ENCODE results near the gene TIE1. TPM values are rescaled to one million over a fixed set of nuclear protein-coding genes. Genes with fewer than 3 reads are reported as not detected.
A peak's percentile ranks its signal among the peaks of the same experiment; 100 is the strongest.

TIE1 gene
- total and polyA plus RNA-seq, 9 of the 15 experiments (the other 6 are each of a cell fraction or from before 2014, with no cell fraction given), result 0.07 to 0.49 (median 0.14) TPM; not detected in 4

DNA sequence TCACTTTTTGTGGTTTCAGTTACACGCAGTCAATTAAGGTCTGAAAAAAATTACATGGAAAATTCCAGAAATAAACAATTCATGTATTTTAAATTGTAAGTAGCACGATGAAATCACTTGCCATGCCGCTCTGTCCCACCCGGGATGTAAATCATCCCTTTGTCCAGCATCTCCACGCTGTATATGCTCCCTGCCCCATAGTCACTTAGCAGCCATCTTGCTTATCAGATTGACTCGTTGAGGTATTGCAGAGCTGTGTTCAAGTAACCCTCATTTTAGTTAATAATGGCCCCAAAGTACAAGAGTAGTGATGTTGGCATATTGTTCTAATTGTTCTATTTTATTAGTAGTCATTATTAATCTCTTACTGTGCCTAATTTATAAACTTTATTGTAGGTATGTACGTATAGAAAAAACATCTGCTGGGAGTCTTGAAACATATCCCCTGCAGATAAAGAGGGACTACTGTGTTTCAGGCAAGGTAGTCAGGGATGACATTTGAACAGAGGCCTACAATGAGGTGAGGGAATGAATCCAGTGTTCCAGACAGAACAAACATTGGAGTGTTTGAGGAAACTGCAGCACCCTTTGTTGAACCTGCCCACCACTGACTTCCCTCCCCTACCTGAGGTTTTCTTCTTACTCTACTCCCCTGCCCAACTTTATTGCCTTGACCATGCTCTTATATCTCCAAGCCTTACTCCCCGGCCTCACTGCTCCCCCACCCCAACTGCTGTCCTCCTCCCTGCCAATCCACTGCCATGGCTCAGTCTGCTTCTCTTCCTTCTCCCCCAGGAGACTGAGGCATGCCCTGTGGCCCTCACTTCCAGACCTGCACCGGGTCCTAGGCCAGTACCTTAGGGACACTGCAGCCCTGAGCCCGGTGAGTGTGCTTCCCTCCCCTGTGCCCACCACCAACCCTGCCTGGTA lies 50.9 kb downstream of the TIE1 start:
- H3K36me3 ChIP-seq (ENCODE audit: control insufficient read depth, insufficient read depth, low read length), result no peaks in the 10 kb centered on the region
- H3K27me3 ChIP-seq (ENCODE audit: control insufficient read depth in 2 of 2, insufficient read depth in 2 of 2, low read length in 2 of 2), result no peaks in the 10 kb centered on the region
- no peaks in the 10 kb centered on the region for H3K9me3 ChIP-seq (replicated peaks; ENCODE audit: control insufficient read depth, insufficient read depth, low read depth, low read length)
- 34% methylated on average over 10 of the region's 10 CpGs for WGBS (ENCODE audit: insufficient coverage, low coverage, missing lambda C conversion rate)
- peaks cover 0 to 13% of the 10 kb centered on the region in 2 experiments; a peak in 3 of 5 replicates for H3K4me1 ChIP-seq (replicated peaks in 1 of 2; ENCODE audit: control insufficient read depth in 2 of 2, insufficient read depth in 2 of 2, low read length in 2 of 2)
- H3K9ac ChIP-seq (ENCODE audit: insufficient read depth in 1 of 2, low read depth in 2 of 2, low read length in 2 of 2), result peak overlapping the region in 1 of 2 experiments; percentile 46; a peak in 1 of 4 replicates
- no peak for FAIRE-seq
- in situ Hi-C loops (cut with MboI), result no loop called here
- intact Hi-C loops (cut with micrococcal nuclease), result no loop called here
- H3K27ac ChIP-seq (ENCODE audit: extremely low read depth, low read depth, low read length), result no peak overlapping the region
- no peaks in the 10 kb centered on the region for H3K79me2 ChIP-seq (ENCODE audit: control insufficient read depth, insufficient read depth, low read length)
- peak; percentile 54 for ATAC-seq
- no peaks in the 10 kb centered on the region for H4K20me1 ChIP-seq (replicated peaks; ENCODE audit: control insufficient read depth, insufficient read depth, low read length)
- POLR2A ChIA-PET, result interaction anchor here (1.0 to 1.2 kb wide), 2 partner anchors 9 to 12 kb away, joined by 4 read pairs; no protein-coding TSS in a partner anchor
- TF ChIP-seq, protein P1, sequence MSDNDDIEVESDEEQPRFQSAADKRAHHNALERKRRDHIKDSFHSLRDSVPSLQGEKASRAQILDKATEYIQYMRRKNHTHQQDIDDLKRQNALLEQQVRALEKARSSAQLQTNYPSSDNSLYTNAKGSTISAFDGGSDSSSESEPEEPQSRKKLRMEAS (CRISPR knock-in tag; IDR thresholded peaks at IDR 0.05), result no peak
- no peak for TF ChIP-seq SPI1 (IDR thresholded peaks at IDR 0.05; ENCODE audit: borderline replicate concordance, low read depth, low read length)
- no peak for TF ChIP-seq IRF2 (CRISPR knock-in tag; IDR thresholded peaks at IDR 0.05)
- TF ChIP-seq KLF10 (CRISPR knock-in tag; IDR thresholded peaks at IDR 0.05), result no peak
- TF ChIP-seq ZNF133 (CRISPR knock-in tag; IDR thresholded peaks at IDR 0.05), result no peak
- no peak for TF ChIP-seq RUNX1 (IDR thresholded peaks at IDR 0.05; ENCODE audit: low read depth)
- no peak for TF ChIP-seq POLR2B (IDR thresholded peaks at IDR 0.05; ENCODE audit: low read depth, partially characterized antibody)
- no peak for TF ChIP-seq NFE2 (IDR thresholded peaks at IDR 0.05; ENCODE audit: low read depth)
- no peak for TF ChIP-seq MED1 (CRISPR knock-in tag; IDR thresholded peaks at IDR 0.05; ENCODE audit: borderline replicate concordance)
- TF ChIP-seq, protein P2, sequence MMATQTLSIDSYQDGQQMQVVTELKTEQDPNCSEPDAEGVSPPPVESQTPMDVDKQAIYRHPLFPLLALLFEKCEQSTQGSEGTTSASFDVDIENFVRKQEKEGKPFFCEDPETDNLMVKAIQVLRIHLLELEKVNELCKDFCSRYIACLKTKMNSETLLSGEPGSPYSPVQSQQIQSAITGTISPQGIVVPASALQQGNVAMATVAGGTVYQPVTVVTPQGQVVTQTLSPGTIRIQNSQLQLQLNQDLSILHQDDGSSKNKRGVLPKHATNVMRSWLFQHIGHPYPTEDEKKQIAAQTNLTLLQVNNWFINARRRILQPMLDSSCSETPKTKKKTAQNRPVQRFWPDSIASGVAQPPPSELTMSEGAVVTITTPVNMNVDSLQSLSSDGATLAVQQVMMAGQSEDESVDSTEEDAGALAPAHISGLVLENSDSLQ (IDR thresholded peaks at IDR 0.05), result peak; percentile 22; the same call in 1 of the 2 replicates
- 0 out of 2 replicates have a peak, but pooled peaks have one; percentile 32 for TF ChIP-seq ZBTB26 (CRISPR knock-in tag; IDR thresholded peaks at IDR 0.05)
- no peak for TF ChIP-seq PTTG1 (tag; IDR thresholded peaks at IDR 0.05; ENCODE audit: low read depth)
- TF ChIP-seq, protein P3, sequence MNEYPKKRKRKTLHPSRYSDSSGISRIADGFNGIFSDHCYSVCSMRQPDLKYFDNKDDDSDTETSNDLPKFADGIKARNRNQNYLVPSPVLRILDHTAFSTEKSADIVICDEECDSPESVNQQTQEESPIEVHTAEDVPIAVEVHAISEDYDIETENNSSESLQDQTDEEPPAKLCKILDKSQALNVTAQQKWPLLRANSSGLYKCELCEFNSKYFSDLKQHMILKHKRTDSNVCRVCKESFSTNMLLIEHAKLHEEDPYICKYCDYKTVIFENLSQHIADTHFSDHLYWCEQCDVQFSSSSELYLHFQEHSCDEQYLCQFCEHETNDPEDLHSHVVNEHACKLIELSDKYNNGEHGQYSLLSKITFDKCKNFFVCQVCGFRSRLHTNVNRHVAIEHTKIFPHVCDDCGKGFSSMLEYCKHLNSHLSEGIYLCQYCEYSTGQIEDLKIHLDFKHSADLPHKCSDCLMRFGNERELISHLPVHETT (CRISPR knock-in tag; conservative IDR thresholded peaks at IDR 0.05 in 1 of 2, IDR thresholded peaks at IDR 0.05 in 1 of 2), result no peak
- TF ChIP-seq ZNF311 (CRISPR knock-in tag; IDR thresholded peaks at IDR 0.05), result no peak
- peak in 1 of 3 experiments; percentile 56 for TF ChIP-seq YY1 (IDR thresholded peaks at IDR 0.05; ENCODE audit: borderline replicate concordance in 1 of 3, control insufficient read depth in 1 of 3, extremely low read depth in 1 of 3, insufficient read depth in 3 of 3, insufficient read length in 1 of 3, insufficient replicate concordance in 2 of 3, low read depth in 1 of 3, low read length in 2 of 3)
- no peak for TF ChIP-seq RAD21 (CRISPR knock-in tag; conservative IDR thresholded peaks at IDR 0.05 in 1 of 2, IDR thresholded peaks at IDR 0.05 in 1 of 2)
- H3K9me1 ChIP-seq (ENCODE audit: control insufficient read depth, insufficient read depth, low read length), result no peaks in the 10 kb centered on the region
- CTCF ChIA-PET (ENCODE audit: low intra/inter-chr PET ratio), result no interaction called here
- no TSS peak for BruUV-seq (replicated peaks)
- peak overlapping the region; percentile 32; the same call in 1 of the 2 replicates for H2AFZ ChIP-seq (ENCODE audit: low read depth, low read length)
- DNase-seq (ENCODE audit: extremely low read depth in 1 of 4, low spot score in 3 of 4), result no peak
- no peak overlapping the region for H3K4me2 ChIP-seq (ENCODE audit: insufficient read depth, low read length)
- no peak overlapping the region for H3K4me3 ChIP-seq
